HG03139 (cell line): Measurements from ENCODE around the gene SMARCC1.

Experiments used
- ATAC-seq: cut with Tn5 transposase; IDR thresholded peaks from one replicate; pipeline ENCODE4 v1.9.1; 2021; ENCODE audit not compliant: unreplicated experiment

Gene SMARCC1

DNA sequence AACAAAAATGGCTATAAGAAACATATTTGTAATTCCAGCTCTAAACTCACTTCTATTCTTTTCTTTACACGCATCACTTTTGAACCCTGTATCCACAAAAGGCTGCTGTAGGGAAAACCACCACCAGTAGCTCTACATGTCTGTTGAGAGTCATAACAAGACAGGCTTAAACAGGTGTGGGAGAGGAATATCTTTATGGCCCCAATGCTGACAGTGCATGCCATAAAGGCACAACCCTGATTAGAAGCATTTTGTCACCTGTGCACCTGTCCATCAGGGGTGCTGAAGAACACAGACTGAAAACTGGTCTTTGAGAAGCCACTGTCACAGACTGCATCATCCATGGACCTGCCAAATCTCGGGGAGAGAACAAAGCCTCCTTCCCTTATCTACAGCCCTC, 191.5 kb downstream of the SMARCC1 start:
- ATAC-seq = no peak

GRCh38 chr3:47588587-47588986, 193.1 kb downstream of the SMARCC1 start:
- ATAC-seq = no peak

- no peak for ATAC-seq
Observed at GRCh38 chr3:47588053-47588452, 193.6 kb downstream of the SMARCC1 start.

- ATAC-seq = no peak
Observed at GRCh38 chr3:47586746-47587145, 194.9 kb downstream of the SMARCC1 start.

DNA sequence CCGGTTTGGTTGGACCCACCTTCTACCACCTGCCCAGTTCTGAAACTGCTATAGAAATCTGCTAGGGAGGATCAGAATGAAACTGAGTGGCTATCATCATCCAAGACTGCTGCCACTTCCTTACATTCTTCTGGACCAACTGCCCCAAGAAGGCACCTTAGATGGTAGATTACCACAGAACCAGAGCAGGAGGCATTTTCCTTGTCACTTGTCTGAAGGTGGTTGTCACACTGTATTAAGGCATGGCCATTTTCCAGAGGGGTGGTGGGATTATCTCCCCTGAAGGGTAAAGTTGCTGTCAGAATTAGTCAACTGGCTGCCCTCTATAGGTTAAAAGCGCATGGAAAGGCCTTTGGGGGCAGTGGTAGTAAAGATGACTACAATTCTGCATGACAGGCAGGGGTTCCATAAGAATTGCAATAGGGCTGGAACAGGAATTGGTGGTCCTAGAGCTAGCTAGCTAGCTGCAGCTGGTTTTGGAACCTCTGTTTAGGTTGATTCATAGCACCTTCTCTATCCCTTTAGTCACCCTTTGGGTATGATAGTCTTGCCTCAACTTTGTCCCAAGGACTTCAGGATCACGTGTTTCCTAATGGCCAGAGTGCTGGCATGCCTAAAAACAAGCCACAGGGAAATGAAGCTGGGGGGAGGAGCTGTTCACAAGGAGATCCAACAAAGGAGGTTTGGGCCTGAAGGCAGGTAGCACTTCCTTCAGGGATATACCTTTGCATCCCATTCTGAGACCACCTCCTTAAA, 198.2 kb downstream of the SMARCC1 start:
- ATAC-seq = no peak

GRCh38 chr3:47581835-47582234, 199.9 kb downstream of the SMARCC1 start:
- no peak for ATAC-seq

GRCh38 chr3:47581422-47581821, 200.3 kb downstream of the SMARCC1 start:
- ATAC-seq = no peak

- ATAC-seq = no peak
Observed at GRCh38 chr3:47580481-47580880, 201.2 kb downstream of the SMARCC1 start.

- no peak for ATAC-seq
Observed at GRCh38 chr3:47579875-47580274, 201.8 kb downstream of the SMARCC1 start.

GRCh38 chr3:47578691-47579632, 202.7 kb downstream of the SMARCC1 start, which contains the start of gene CSPG5:
Gene CSPG5 (minus strand): TSS chr3:47578865. CDS start chr3:47578693, 172 bp downstream.
- ATAC-seq = no peak

DNA sequence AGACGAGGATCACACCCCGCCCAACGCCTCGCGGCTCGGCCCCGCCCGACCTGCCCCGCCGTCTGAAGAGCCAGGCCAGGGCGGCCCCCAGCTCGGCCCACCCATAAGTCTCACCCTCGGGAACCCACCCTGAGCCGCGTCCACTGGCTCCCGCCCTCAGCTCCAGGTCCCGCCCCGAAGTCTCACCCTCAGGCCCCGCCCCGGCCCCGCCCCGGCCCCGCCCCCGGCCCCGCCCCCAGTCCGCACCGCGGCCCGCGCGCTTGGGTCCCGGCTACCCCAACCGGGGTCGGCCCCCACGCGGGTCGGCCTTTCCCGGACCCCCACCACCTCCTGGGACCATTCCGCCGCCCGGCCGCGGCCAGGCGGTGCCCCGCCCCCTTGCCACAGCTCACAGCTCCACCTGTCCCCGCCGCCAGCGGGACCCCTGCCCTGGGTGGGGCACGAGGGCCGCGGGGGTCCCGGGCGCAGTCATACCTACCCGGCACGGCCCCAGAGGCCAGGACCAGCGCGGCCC, 203.5 kb downstream of the SMARCC1 start:
- no peak for ATAC-seq

DNA sequence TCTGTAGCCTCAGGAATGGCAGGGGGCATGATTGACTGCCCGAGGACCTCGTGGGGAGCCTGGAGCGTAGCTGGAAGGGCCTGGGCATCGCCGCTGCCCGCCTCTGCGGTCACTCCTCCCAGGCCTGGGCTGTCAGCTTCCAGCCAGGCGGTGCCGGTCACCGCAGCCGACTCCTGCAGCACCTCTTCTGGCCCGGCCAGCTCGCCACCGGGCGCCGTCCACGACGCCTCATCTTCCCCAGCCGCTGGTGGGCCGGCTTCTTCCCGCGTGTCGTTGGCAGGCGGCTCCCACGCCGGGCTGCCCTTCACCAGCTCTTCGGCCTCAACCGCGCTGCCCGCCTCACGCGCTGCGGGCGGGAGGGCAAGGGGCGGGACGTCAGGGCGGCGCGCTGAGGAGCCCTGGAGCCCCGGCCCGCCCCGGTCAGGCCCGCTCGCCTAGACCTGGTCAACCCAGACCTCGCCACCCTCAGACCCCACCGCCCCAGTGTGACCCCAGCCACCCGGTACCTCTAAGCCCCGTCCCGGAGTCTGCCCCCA, 204.0 kb downstream of the SMARCC1 start:
- ATAC-seq = no peak

- no peak for ATAC-seq
Observed at GRCh38 chr3:47573190-47574172, 208.2 kb downstream of the SMARCC1 start.

- ATAC-seq = no peak
Observed at GRCh38 chr3:47571391-47572175, 210.1 kb downstream of the SMARCC1 start.

GRCh38 chr3:47568901-47569300, 212.8 kb downstream of the SMARCC1 start:
- no peak for ATAC-seq

DNA sequence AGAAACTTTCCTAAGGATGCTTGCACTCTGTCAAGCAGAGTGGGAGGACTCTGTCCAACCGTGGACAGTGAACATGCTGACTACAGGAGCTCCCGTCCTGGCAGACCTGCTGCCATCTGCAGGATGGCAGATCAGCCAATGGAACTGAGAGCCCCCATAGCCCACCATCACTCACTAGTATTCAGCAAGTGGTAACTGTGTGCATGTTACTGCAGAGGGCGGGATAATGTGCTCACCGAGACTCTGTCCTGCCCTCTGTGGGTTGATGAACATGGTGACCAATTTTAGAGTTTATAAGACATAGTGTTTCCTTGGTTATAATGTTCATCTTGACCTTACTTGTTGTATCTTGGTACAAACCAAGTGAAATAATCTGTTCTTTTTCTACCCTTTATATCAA, 214.5 kb downstream of the SMARCC1 start:
- ATAC-seq = no peak

DNA sequence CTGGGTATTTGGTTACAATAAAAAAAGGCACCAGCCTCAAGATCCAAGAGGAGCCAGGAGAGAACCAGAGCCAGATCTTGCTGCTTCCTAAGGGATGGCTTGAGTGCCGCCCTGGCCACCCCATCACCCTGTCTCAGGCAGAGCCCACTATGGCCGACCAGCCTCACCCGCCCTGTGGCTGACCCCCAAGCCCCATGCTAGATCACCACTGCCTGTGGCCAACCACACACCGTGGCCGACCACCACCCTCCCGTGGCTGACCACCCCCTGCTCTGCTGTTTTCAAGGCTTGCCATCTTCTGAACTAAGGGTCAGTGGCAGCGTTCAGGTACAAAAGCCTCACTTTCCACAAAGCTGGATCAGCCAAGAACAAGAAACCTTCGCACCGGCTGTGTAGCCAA, 215.0 kb downstream of the SMARCC1 start:
- ATAC-seq = no peak

DNA sequence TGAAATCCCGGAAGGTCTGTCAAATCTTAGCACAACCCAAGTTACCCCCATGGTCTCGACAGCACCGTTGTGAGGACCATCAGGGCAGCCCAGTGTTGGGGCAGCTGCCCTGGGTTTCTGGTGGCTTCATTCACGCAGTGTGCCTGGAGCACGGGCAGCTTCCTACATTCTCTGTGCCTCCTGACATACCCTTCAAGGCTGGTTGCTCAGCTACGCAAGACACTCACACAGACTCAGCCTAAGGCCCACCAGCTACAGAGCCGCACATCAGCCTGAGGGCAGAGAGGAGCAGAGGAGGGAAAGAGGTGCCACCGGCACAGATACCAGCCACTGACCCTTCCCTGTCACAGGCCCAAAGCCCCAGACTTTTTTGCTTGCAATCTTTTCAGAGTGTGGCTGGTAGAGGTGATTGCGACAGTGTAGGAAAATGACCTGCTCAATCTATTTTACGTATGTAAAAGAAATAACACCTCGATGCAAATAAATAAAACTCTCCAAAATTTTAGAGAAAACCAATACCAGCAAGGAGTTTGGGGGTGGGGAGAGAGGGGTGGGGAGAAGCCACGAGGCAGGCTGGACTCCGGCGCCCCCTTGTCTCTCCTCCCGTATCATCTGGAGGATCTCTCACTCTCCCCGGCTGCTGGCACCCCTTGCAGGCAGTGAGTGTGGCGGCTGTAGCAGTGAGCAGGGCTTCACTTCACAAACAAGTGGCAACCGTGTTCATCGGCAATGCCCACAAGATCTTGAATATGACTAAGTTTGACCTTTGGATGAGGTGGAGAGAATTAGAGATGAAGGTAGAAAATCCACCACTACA, 215.8 kb downstream of the SMARCC1 start:
- no peak for ATAC-seq

- no peak for ATAC-seq
Observed at GRCh38 chr3:47556351-47556750, 225.3 kb downstream of the SMARCC1 start.
